Lung (tissue), 12 donors: Measurements from ENCODE around the gene MAP1A. TPM values are rescaled to one million over a fixed set of nuclear protein-coding genes. Genes with fewer than 3 reads are reported as not detected.

Source experiments
- ATAC-seq: fragments of 200-7000 bp; cut with Tn5 transposase; one replicate; pipeline ENCODE4 v1.9.1; 2020; ENCODE audit warnings: moderate number of reproducible peaks; ENCODE audit not compliant: insufficient read depth, low FRiP score
- DNase-seq, 3 donors: peaks; one replicate each; pipeline ENCODE4 v3.0.0-alpha.2; 2013 to 2017
- H3K27ac ChIP-seq, 2 donors: one replicate each; pipeline ENCODE4 v1.5.1; 2013; ENCODE audit warnings: mild to moderate bottlenecking in 2 of 2, moderate library complexity in 2 of 2, control low read depth in 1 of 2, inconsistent platforms in 1 of 2, low read depth in 1 of 2, low read length in 1 of 2
- H3K27me3 ChIP-seq, 3 donors: one replicate each; pipeline ENCODE4 v1.5.1; 2013; ENCODE audit warnings: low read length in 2 of 3; ENCODE audit not compliant: control insufficient read depth in 3 of 3, insufficient read depth in 3 of 3
- H3K36me3 ChIP-seq, 4 donors: one replicate each; pipeline ENCODE4 v1.5.1; 2013; ENCODE audit warnings: low read length in 4 of 4, mild to moderate bottlenecking in 1 of 4, moderate library complexity in 1 of 4; ENCODE audit not compliant: control insufficient read depth in 4 of 4, insufficient read depth in 4 of 4
- H3K4me1 ChIP-seq, 5 donors: one replicate each; pipeline ENCODE4 v1.5.1; 2013; ENCODE audit warnings: low read length in 5 of 5, mild to moderate bottlenecking in 2 of 5, moderate library complexity in 1 of 5; ENCODE audit not compliant: control insufficient read depth in 5 of 5, insufficient read depth in 5 of 5
- H3K4me3 ChIP-seq: one replicate; pipeline ENCODE4 v1.5.1; 2013; ENCODE audit warnings: mild to moderate bottlenecking, control low read depth, moderate library complexity
- H3K9ac ChIP-seq, 2 donors: one replicate each; pipeline ENCODE4 v1.5.1; 2013; ENCODE audit warnings: low read length in 2 of 2, control low read depth in 1 of 2; ENCODE audit not compliant: insufficient read depth in 1 of 2
- H3K9me3 ChIP-seq, 4 donors: one replicate each; pipeline ENCODE4 v1.5.1; 2013; ENCODE audit warnings: low read length in 3 of 4, mild to moderate bottlenecking in 1 of 4, moderate library complexity in 1 of 4; ENCODE audit not compliant: control insufficient read depth in 4 of 4, insufficient read depth in 3 of 4
- WGBS, 2 donors: extraction: QIAGEN DNeasy Blood & Tissue Kit; methylation state at CpG; one replicate each; pipeline ENCODE4 v1.1.7; 2013; 5-methylcytosine and 5-hydroxymethylcytosine counted together
- polyA plus RNA-seq, 2 donors: library from polyadenylated mRNA; stranded (reverse); fragments of 200-250 nt; gene quantifications; one replicate each; pipeline ENCODE4 v1.2.1, GENCODE V29; 2013
- total RNA-seq, 2 donors: library from RNA; depleted of rRNA in 1 of 2; stranded (reverse); fragments of >200 nt in 1 of 2; gene quantifications; one replicate each; pipeline ENCODE4 v1.2.1, GENCODE V29; 2014 to 2021
- TF ChIP-seq, protein P1 (sequence below): IDR thresholded peaks from 2 replicates; pipeline ENCODE4 v1.5.1; 2012; ENCODE audit warnings: mild to moderate bottlenecking; ENCODE audit errors: control extremely low read depth, extremely low read depth
- donor health status: control.
- donor health status: control.
- donor health status: Bipolar disorder and iron deficiency.
- donor health status: healthy.
- donor health status: DM: yes; HTN: yes; CAD: no.

MAP1A gene
- total and polyA plus RNA-seq, 4 donors: 1.8 to 17.8 (median 5.3) TPM

DNA sequence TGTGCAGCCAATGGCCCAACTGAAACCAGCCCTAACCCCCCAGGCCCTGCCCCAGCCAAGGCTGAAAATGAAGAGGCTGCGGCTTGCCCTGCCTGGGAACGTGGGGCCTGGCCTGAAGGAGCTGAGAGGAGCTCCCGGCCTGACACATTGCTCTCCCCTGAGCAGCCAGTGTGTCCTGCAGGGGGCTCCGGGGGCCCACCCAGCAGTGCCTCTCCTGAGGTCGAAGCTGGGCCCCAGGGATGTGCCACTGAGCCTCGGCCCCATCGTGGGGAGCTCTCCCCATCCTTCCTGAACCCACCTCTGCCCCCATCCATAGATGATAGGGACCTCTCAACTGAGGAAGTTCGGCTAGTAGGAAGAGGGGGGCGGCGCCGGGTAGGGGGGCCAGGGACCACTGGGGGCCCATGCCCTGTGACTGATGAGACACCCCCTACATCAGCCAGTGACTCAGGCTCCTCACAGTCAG, 11.2 kb downstream of the MAP1A start:
- H3K4me1 ChIP-seq: no peaks in the 10 kb centered on the region
- ATAC-seq (no peak), DNase-seq (no peak)
- H3K36me3 ChIP-seq: peaks cover 0 to 18% (median 4%) of the 10 kb centered on the region in 4 donors
- H3K9me3 ChIP-seq: peaks cover 0 to 3% (median 1%) of the 10 kb centered on the region in 4 donors
- no peak overlapping the region for H3K9ac ChIP-seq
- TF ChIP-seq, protein P1, sequence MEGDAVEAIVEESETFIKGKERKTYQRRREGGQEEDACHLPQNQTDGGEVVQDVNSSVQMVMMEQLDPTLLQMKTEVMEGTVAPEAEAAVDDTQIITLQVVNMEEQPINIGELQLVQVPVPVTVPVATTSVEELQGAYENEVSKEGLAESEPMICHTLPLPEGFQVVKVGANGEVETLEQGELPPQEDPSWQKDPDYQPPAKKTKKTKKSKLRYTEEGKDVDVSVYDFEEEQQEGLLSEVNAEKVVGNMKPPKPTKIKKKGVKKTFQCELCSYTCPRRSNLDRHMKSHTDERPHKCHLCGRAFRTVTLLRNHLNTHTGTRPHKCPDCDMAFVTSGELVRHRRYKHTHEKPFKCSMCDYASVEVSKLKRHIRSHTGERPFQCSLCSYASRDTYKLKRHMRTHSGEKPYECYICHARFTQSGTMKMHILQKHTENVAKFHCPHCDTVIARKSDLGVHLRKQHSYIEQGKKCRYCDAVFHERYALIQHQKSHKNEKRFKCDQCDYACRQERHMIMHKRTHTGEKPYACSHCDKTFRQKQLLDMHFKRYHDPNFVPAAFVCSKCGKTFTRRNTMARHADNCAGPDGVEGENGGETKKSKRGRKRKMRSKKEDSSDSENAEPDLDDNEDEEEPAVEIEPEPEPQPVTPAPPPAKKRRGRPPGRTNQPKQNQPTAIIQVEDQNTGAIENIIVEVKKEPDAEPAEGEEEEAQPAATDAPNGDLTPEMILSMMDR: no peak
- H3K27ac ChIP-seq: no peak overlapping the region
- H3K27me3 ChIP-seq: no peaks in the 10 kb centered on the region
- 80 to 83% methylated on average over 11 of the region's 11 CpGs for WGBS, 2 donors
- no peak overlapping the region for H3K4me3 ChIP-seq

DNA sequence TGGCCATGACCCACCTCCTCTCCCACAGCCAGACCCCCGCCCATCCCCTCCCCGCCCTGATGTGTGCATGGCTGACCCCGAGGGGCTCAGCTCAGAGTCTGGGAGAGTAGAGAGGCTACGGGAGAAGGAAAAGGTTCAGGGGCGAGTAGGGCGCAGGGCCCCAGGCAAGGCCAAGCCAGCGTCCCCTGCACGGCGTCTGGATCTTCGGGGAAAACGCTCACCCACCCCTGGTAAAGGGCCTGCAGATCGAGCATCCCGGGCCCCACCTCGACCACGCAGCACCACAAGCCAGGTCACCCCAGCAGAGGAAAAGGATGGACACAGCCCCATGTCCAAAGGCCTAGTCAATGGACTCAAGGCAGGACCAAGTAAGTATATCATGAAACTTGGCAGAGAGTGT, 11.7 kb downstream of the MAP1A start:
- ATAC-seq (no peak), DNase-seq (no peak)
- Histone ChIP-seq H3K9ac (no peak overlapping the region), H3K27me3 (no peaks in the 10 kb centered on the region), H3K4me1 (no peaks in the 10 kb centered on the region), H3K36me3 (peaks cover 0 to 12% (median 3%) of the 10 kb centered on the region in 4 donors), H3K4me3 (no peak overlapping the region), H3K27ac (no peak overlapping the region), H3K9me3 (peaks cover 0 to 3% (median 0%) of the 10 kb centered on the region in 4 donors)
- TF ChIP-seq, protein P1: no peak
- WGBS, 2 donors: 94 to 96% methylated on average over 15 of the region's 15 CpGs

DNA sequence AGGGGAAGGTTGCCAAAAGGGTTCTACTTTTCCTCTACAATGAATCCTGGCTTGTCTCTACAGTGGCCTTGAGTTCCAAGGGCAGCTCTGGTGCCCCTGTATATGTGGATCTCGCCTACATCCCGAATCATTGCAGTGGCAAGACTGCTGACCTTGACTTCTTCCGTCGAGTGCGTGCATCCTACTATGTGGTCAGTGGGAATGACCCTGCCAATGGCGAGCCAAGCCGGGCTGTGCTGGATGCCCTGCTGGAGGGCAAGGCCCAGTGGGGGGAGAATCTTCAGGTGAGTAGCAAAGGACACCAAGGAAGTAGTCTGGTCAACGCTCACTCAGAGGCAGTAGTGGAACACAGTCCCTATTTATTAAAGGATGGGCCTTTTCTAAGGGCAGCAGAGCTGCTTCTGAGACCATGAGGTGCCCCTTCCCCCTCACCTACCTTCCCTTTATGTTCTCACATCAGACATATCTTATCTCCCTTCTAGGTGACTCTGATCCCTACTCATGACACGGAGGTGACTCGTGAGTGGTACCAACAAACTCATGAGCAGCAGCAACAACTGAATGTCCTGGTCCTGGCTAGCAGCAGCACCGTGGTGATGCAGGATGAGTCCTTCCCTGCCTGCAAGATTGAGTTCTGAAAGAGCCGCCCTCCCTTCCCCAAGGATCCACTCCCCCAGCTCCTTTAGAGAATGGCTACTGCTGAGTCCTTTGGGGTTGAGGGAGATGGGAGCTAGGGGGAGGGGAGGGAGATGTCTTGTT, 12.4 kb downstream of the MAP1A start:
- Histone ChIP-seq H3K27me3 (no peaks in the 10 kb centered on the region), H3K4me3 (no peak overlapping the region), H3K9me3 (no peaks in the 10 kb centered on the region), H3K36me3 (peaks cover 0 to 9% (median 6%) of the 10 kb centered on the region in 4 donors), H3K27ac (no peak overlapping the region), H3K9ac (no peak overlapping the region), H3K4me1 (no peaks in the 10 kb centered on the region)
- TF ChIP-seq, protein P1: no peak
- 91 to 92% methylated on average over 12 of the region's 12 CpGs for WGBS, 2 donors
- ATAC-seq (no peak), DNase-seq (no peak)
